Vagina (tissue), 2 donors: Measurements from ENCODE around the gene ARHGAP31. TPM values are rescaled to one million over a fixed set of nuclear protein-coding genes. Genes with fewer than 3 reads are reported as not detected.
A peak's percentile ranks its signal among the peaks of the same experiment; 100 is the strongest.

Source experiments
- DNase-seq, 2 donors: peaks; one replicate each; pipeline ENCODE4 v3.0.0-alpha.2; 2017; ENCODE audit errors: extremely low spot score in 2 of 2
- H3K27ac ChIP-seq: fragments of 200-600 bp; sonication (generic); one replicate; pipeline ENCODE4 v1.5.1; 2019
- H3K27me3 ChIP-seq: fragments of 200-600 bp; sonication (generic); one replicate; pipeline ENCODE4 v1.5.1; 2019
- H3K36me3 ChIP-seq, 2 donors: fragments of 200-600 bp; sonication (generic); one replicate each; pipeline ENCODE4 v1.5.1; 2017 to 2019
- H3K4me1 ChIP-seq: fragments of 200-600 bp; sonication (generic); one replicate; pipeline ENCODE4 v1.5.1; 2019
- H3K4me3 ChIP-seq, 2 donors: fragments of 200-600 bp; sonication (generic); 1 replicate in 1 of 2; 2 replicates in 1 of 2; pipeline ENCODE4 v1.5.1; 2016 to 2019
- H3K9me3 ChIP-seq: fragments of 200-600 bp; sonication (generic); one replicate; pipeline ENCODE4 v1.5.1; 2019
- CTCF ChIP-seq, 3 experiments: fragments of 450-650 bp in 2 of 3; fragments of 200-600 bp in 1 of 3; sonication (generic) in 1 of 3; IDR thresholded peaks; one replicate each; pipeline ENCODE4 v1.5.1; 2017 to 2019; ENCODE audit warnings: antibody characterized with exemption in 3 of 3, mild to moderate bottlenecking in 2 of 3, moderate library complexity in 2 of 3
- POLR2A ChIP-seq, 2 donors: fragments of 450-650 bp; IDR thresholded peaks; one replicate each; pipeline ENCODE4 v1.6.1; 2017; ENCODE audit warnings: antibody characterized with exemption in 2 of 2, mild to moderate bottlenecking in 2 of 2, moderate library complexity in 2 of 2
- POLR2AphosphoS5 ChIP-seq, 2 donors: sonication (generic); formaldehyde crosslinking; IDR thresholded peaks; one replicate each; pipeline ENCODE4 v1.9.0; 2017; ENCODE audit warnings: antibody characterized with exemption in 2 of 2, mild to moderate bottlenecking in 2 of 2, low read depth in 1 of 2; ENCODE audit not compliant: insufficient read depth in 1 of 2
- intact Hi-C: fragments of 100-400 bp; cut with DNase I; formaldehyde crosslinking; loops from one replicate; pipeline ENCODE4 v1.15.1; 2023
- total RNA-seq: library from RNA; depleted of rRNA; stranded (reverse); fragments of >200 nt; gene quantifications from one replicate; pipeline ENCODE4 v1.2.3, GENCODE V29; 2016

Gene ARHGAP31
- total RNA-seq, 1 donor from 2014 or later, result 13.0 TPM

- Histone ChIP-seq H3K4me1 (peaks cover 23% of the 10 kb centered on the region), H3K4me3 (peak overlapping the region; percentile 70), H3K36me3 (no peaks in the 10 kb centered on the region), H3K9me3 (no peaks in the 10 kb centered on the region), H3K27me3 (no peaks in the 10 kb centered on the region), H3K27ac (peak overlapping the region; percentile 84)
- DNase-seq, result no peak
- TF ChIP-seq POLR2A (IDR thresholded peaks at IDR 0.05) (no peak), POLR2AphosphoS5 (IDR thresholded peaks at IDR 0.05; ENCODE audit: insufficient read depth in 1 of 2, low read depth in 1 of 2) (no peak), CTCF (IDR thresholded peaks at IDR 0.05) (no peak)
- intact Hi-C loops, result no loop called here
These were observed 801 bp downstream of the ARHGAP31 start for GRCh38 chr3:119294696-119295671.

- TF ChIP-seq CTCF (IDR thresholded peaks at IDR 0.05), result no peak
- TF ChIP-seq POLR2AphosphoS5 (IDR thresholded peaks at IDR 0.05; ENCODE audit: insufficient read depth in 1 of 2, low read depth in 1 of 2), result no peak
- no peak for TF ChIP-seq POLR2A (IDR thresholded peaks at IDR 0.05)
- no peaks in the 10 kb centered on the region for H3K9me3 ChIP-seq
- no peak for DNase-seq
- H3K27me3 ChIP-seq, result no peaks in the 10 kb centered on the region
- intact Hi-C loops, result no loop called here
- peak overlapping the region; percentile 70 for H3K4me3 ChIP-seq
- H3K36me3 ChIP-seq, result no peaks in the 10 kb centered on the region
- peak overlapping the region; percentile 84 for H3K27ac ChIP-seq
- H3K4me1 ChIP-seq, result peaks cover 24% of the 10 kb centered on the region
These were observed 1.9 kb downstream of the ARHGAP31 start for GRCh38 chr3:119295816-119296726.

- no peaks in the 10 kb centered on the region for H3K9me3 ChIP-seq
- H3K4me1 ChIP-seq, result peaks cover 29% of the 10 kb centered on the region
- no peaks in the 10 kb centered on the region for H3K36me3 ChIP-seq
- no peak for DNase-seq
- no peaks in the 10 kb centered on the region for H3K27me3 ChIP-seq
- H3K27ac ChIP-seq, result peak overlapping the region; percentile 18
- intact Hi-C loops, result no loop called here
- TF ChIP-seq POLR2A (IDR thresholded peaks at IDR 0.05), result no peak
- no peak for TF ChIP-seq CTCF (IDR thresholded peaks at IDR 0.05)
- no peak for TF ChIP-seq POLR2AphosphoS5 (IDR thresholded peaks at IDR 0.05; ENCODE audit: insufficient read depth in 1 of 2, low read depth in 1 of 2)
- H3K4me3 ChIP-seq, result peak overlapping the region in 1 of 2 donors; percentile 70
These were observed 2.5 kb downstream of the ARHGAP31 start for GRCh38 chr3:119296727-119297122.

- no peak for TF ChIP-seq POLR2AphosphoS5 (IDR thresholded peaks at IDR 0.05; ENCODE audit: insufficient read depth in 1 of 2, low read depth in 1 of 2)
- no peak for TF ChIP-seq CTCF (IDR thresholded peaks at IDR 0.05)
- no peak for TF ChIP-seq POLR2A (IDR thresholded peaks at IDR 0.05)
- no peaks in the 10 kb centered on the region for H3K36me3 ChIP-seq
- peak overlapping the region in 1 of 2 donors; percentile 15 for H3K4me3 ChIP-seq
- H3K4me1 ChIP-seq, result peaks cover 29% of the 10 kb centered on the region
- intact Hi-C loops, result no loop called here
- no peak for DNase-seq
- H3K27ac ChIP-seq, result no peak overlapping the region
- no peaks in the 10 kb centered on the region for H3K27me3 ChIP-seq
- H3K9me3 ChIP-seq, result no peaks in the 10 kb centered on the region
These were observed 3.0 kb downstream of the ARHGAP31 start for GRCh38 chr3:119297169-119297568.
